BJ (cell line): ENCODE measurements around the gene KDM4C. TPM values are rescaled to one million over a fixed set of nuclear protein-coding genes. Genes with fewer than 3 reads are reported as not detected.

ENCODE experiments used
- CTCF ChIA-PET: fragments of 350-600 bp; formaldehyde crosslinking; extraction: SDS; loops from one replicate; lab custom pipeline; 2021; ENCODE audit warnings: antibody characterized with exemption, inconsistent platforms; lab: Yijun Ruan, JAX
- POLR2A ChIA-PET: fragments of 300-600 bp; sonication (Branson Sonifier 250); formaldehyde crosslinking; extraction: SDS; loops from one replicate; lab custom pipeline; 2021; ENCODE audit warnings: antibody characterized with exemption; lab: Charles Lee
- DNase-seq: peaks from one replicate; pipeline ENCODE4 v3.0.0-alpha.2; 2011; ENCODE audit warnings: low read depth
- H3K27me3 ChIP-seq: 2 replicates; pipeline ENCODE4 v1.6.0; 2011; ENCODE audit warnings: low read length; ENCODE audit not compliant: control insufficient read depth, insufficient read depth
- H3K36me3 ChIP-seq: 2 replicates; pipeline ENCODE4 v1.5.1; 2011; ENCODE audit warnings: low read length; ENCODE audit not compliant: control insufficient read depth, insufficient read depth
- H3K4me3 ChIP-seq: 2 replicates; pipeline ENCODE4 v1.5.1; 2011; ENCODE audit warnings: low read depth, mild to moderate bottlenecking, control low read depth, low read length
- CTCF ChIP-seq: IDR thresholded peaks from 2 replicates; pipeline ENCODE4 v1.5.1; 2011; ENCODE audit warnings: low read depth, mild to moderate bottlenecking, control low read depth, inconsistent platforms, low read length, moderate library complexity; ENCODE audit not compliant: insufficient read depth
- polyA plus RNA-seq: library from polyadenylated mRNA; depleted of rRNA; stranded (reverse); fragments of >200 nt; gene quantifications from 2 replicates; pipeline ENCODE4 v1.2.3, GENCODE V29; 2011

The KDM4C gene
- polyA plus RNA-seq, 1 experiment: 11.3 TPM

- H3K27me3 ChIP-seq: no peaks in the 10 kb centered on the region
- no peak for TF ChIP-seq CTCF
- POLR2A ChIA-PET: no interaction called here
- CTCF ChIA-PET: interaction anchor here (0.6 kb wide), 1 partner anchor 264 kb away, joined by 3 read pairs; no protein-coding TSS in a partner anchor
- no peak for DNase-seq
- H3K36me3 ChIP-seq: no peaks in the 10 kb centered on the region
- H3K4me3 ChIP-seq: no peak overlapping the region
Measured at GRCh38 chr9:6777213-6777902, 19.6 kb downstream of the KDM4C start.

GRCh38 chr9:6779417-6780241, 21.9 kb downstream of the KDM4C start:
- Histone ChIP-seq H3K27me3 (no peaks in the 10 kb centered on the region), H3K4me3 (no peak overlapping the region), H3K36me3 (no peaks in the 10 kb centered on the region)
- CTCF ChIA-PET: no interaction called here
- DNase-seq: no peak
- POLR2A ChIA-PET: no interaction called here
- no peak for TF ChIP-seq CTCF

GRCh38 chr9:6780690-6781089, 22.9 kb downstream of the KDM4C start:
- TF ChIP-seq CTCF: no peak
- H3K27me3 ChIP-seq: no peaks in the 10 kb centered on the region
- CTCF ChIA-PET: no interaction called here
- DNase-seq: no peak
- no peak overlapping the region for H3K4me3 ChIP-seq
- no peaks in the 10 kb centered on the region for H3K36me3 ChIP-seq
- POLR2A ChIA-PET: interaction anchor here (0.6 kb wide), 1 partner anchor 155 kb away, joined by 3 read pairs; no protein-coding TSS in a partner anchor

GRCh38 chr9:6781476-6781875, 23.7 kb downstream of the KDM4C start:
- ChIA-PET POLR2A (no interaction called here), CTCF (interaction anchor here (0.5 to 0.6 kb wide), 2 partner anchors 12 to 24 kb away, joined by 3 to 5 read pairs; no protein-coding TSS in a partner anchor)
- TF ChIP-seq CTCF: no peak

GRCh38 chr9:6782345-6782744, 24.6 kb downstream of the KDM4C start:
- ChIA-PET POLR2A (no interaction called here), CTCF (no interaction called here)
- TF ChIP-seq CTCF: no peak
- DNase-seq: no peak
- Histone ChIP-seq H3K36me3 (no peaks in the 10 kb centered on the region), H3K27me3 (no peaks in the 10 kb centered on the region), H3K4me3 (no peak overlapping the region)

More at GRCh38 chr9:6781476-6781875, 23.7 kb downstream of the KDM4C start:
- DNase-seq: no peak
- Histone ChIP-seq H3K27me3 (no peaks in the 10 kb centered on the region), H3K36me3 (no peaks in the 10 kb centered on the region), H3K4me3 (no peak overlapping the region)
